Spinal cord (tissue), 10 donors: ENCODE measurements around the gene ARMC6. TPM values are rescaled to one million over a fixed set of nuclear protein-coding genes. Genes with fewer than 3 reads are reported as not detected.
"Not testable (repeated sequence)": the region's sequence is repeated elsewhere in the genome, so short reads cannot be mapped to it uniquely, and the experiment has no call there.

Experiments used
- DNase-seq, 6 donors: peaks; one replicate each; pipeline versions ENCODE4 v3.0.0 to v3.0.0-alpha.2; 2013 to 2015; ENCODE audit warnings: low spot score in 6 of 6, low read depth in 4 of 6
- H3K27ac ChIP-seq: one replicate; pipeline ENCODE4 v1.5.1; 2013; ENCODE audit warnings: low read depth, low read length, control low read depth
- H3K27me3 ChIP-seq: one replicate; pipeline ENCODE4 v1.6.1; 2013; ENCODE audit warnings: low read length; ENCODE audit not compliant: control insufficient read depth, insufficient read depth
- H3K36me3 ChIP-seq: one replicate; pipeline ENCODE4 v1.6.1; 2013; ENCODE audit warnings: low read length; ENCODE audit not compliant: control insufficient read depth, insufficient read depth
- H3K4me1 ChIP-seq: one replicate; pipeline ENCODE4 v1.6.1; 2013; ENCODE audit warnings: low read length; ENCODE audit not compliant: control insufficient read depth, insufficient read depth
- H3K4me3 ChIP-seq: one replicate; pipeline ENCODE4 v1.5.1; 2013; ENCODE audit warnings: low read depth, low read length, control low read depth
- H3K9me3 ChIP-seq: one replicate; pipeline ENCODE4 v1.6.1; 2013; ENCODE audit warnings: low read length; ENCODE audit not compliant: control insufficient read depth, insufficient read depth
- WGBS: methylation state at CpG from one replicate; pipeline ENCODE4 v1.1.5; 2013; ENCODE audit warnings: missing lambda C conversion rate; ENCODE audit not compliant: insufficient coverage; 5-methylcytosine and 5-hydroxymethylcytosine counted together
- polyA plus RNA-seq, 2 donors: library from polyadenylated mRNA; unstranded; fragments of 120-200 nt; gene quantifications; one replicate each; pipeline ENCODE4 v1.2.1, GENCODE V29; 2013; ENCODE audit not compliant: insufficient read length in 2 of 2
- total RNA-seq, 2 donors: library from RNA; depleted of rRNA in 1 of 2; stranded (reverse); fragments of 120-200 nt in 1 of 2; fragments of >200 nt in 1 of 2; gene quantifications; one replicate each; pipeline versions ENCODE4 v1.2.3 to v1.2.4, GENCODE V29; 2013 to 2014
- donor health status: healthy.

The ARMC6 gene
- total and polyA plus RNA-seq, 4 donors = 28.0 to 49.0 (median 36.0) TPM

GRCh38 chr19:19009951-19010350 is 23.5 kb upstream of the ARMC6 start:
- H3K4me3 ChIP-seq = no peak overlapping the region
- no peaks in the 10 kb centered on the region for H3K9me3 ChIP-seq
- peaks cover 83% of the 10 kb centered on the region for H3K36me3 ChIP-seq
- WGBS = 97% methylated on average over 18 of the region's 18 CpGs
- H3K4me1 ChIP-seq = no peaks in the 10 kb centered on the region
- no peak overlapping the region for H3K27ac ChIP-seq
- no peak for DNase-seq
- no peaks in the 10 kb centered on the region for H3K27me3 ChIP-seq

GRCh38 chr19:19010551-19010950 is 22.9 kb upstream of the ARMC6 start:
- 95% methylated on average over 4 of the region's 5 CpGs for WGBS
- H3K27ac ChIP-seq = no peak overlapping the region

GRCh38 chr19:19021115-19021514 is 12.3 kb upstream of the ARMC6 start:
- 44% methylated on average over 3 of the region's 3 CpGs for WGBS

More at GRCh38 chr19:19010551-19010950, 22.9 kb upstream of the ARMC6 start:
- DNase-seq = no peak
- Histone ChIP-seq H3K9me3 (no peaks in the 10 kb centered on the region), H3K4me1 (no peaks in the 10 kb centered on the region), H3K36me3 (peaks cover 84% of the 10 kb centered on the region), H3K4me3 (no peak overlapping the region), H3K27me3 (no peaks in the 10 kb centered on the region)

DNA sequence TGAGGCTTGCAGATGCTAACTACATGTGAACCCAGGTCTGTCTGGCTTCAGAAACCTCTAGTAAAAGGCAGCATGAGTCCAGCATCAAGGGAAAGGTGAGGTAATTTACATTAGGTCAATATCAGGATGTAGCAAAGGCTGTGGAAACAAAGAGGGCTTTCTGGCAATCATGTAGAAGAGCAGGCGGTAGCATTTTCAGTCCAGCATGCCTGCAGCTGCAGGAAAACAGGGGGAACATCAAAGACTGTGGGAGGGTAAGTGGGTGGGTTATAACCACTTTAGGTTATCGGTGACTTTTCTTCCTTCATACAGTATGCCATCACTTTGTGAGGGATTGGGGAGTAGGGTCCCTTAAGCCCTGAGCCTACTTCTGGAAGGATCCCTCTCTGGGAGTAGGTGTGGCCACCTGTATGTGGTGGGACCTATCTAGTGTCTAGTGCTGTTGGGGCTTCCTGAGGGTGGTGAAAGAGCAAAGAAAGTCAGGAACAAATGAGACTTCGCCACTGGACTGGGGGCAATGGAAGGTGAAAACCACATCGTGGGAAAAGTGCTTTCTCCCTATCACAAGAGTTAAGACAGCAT is 10.9 kb upstream of the ARMC6 start:
- Histone ChIP-seq H3K9me3 (no peaks in the 10 kb centered on the region), H3K4me1 (no peaks in the 10 kb centered on the region), H3K4me3 (no peak overlapping the region), H3K27ac (no peak overlapping the region), H3K36me3 (peaks cover 66% of the 10 kb centered on the region), H3K27me3 (no peaks in the 10 kb centered on the region)
- 89% methylated on average over 2 of the region's 4 CpGs for whole genome bisulfite sequencing
- DNase-seq = no peak

More at GRCh38 chr19:19021115-19021514, 12.3 kb upstream of the ARMC6 start:
- H3K9me3 ChIP-seq = no peaks in the 10 kb centered on the region
- no peak overlapping the region for H3K27ac ChIP-seq
- DNase-seq = no peak
- no peaks in the 10 kb centered on the region for H3K4me1 ChIP-seq
- H3K4me3 ChIP-seq = no peak overlapping the region
- peaks cover 65% of the 10 kb centered on the region for H3K36me3 ChIP-seq
- no peaks in the 10 kb centered on the region for H3K27me3 ChIP-seq

DNA sequence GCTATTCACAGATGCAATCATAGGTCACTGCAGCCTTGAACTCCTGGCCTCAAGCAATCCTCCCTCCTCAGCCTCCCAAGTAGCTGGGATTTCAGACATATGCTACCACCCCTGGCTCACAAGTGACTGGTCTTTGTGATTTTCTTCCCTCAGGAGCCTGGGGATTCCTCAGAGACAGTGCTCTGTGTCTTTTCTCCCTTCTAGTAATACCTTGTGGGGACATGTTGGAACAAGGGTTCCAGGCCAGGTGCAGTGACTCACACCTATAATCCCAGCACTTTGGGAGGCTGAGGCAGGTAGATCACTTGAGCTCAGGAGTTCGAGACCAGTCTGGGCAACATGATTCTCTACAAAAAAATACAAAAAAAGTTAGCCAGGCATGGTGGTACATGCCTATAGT is 10.0 kb upstream of the ARMC6 start:
- not testable (repeated sequence) for H3K27me3 ChIP-seq, H3K9me3 ChIP-seq, DNase-seq, H3K4me1 ChIP-seq, H3K27ac ChIP-seq, H3K4me3 ChIP-seq
- peaks cover 67% of the 10 kb centered on the region for H3K36me3 ChIP-seq
- WGBS = 100% methylated on average over 1 of the region's 1 CpG

- H3K4me3 ChIP-seq = no peak overlapping the region
- 97% methylated on average over 10 of the region's 11 CpGs for WGBS
- H3K27ac ChIP-seq = no peak overlapping the region
- H3K27me3 ChIP-seq = no peaks in the 10 kb centered on the region
- H3K4me1 ChIP-seq = no peaks in the 10 kb centered on the region
- peaks cover 81% of the 10 kb centered on the region for H3K36me3 ChIP-seq
- H3K9me3 ChIP-seq = no peaks in the 10 kb centered on the region
- DNase-seq = no peak
These were observed 7.5 kb upstream of the ARMC6 start for GRCh38 chr19:19025861-19026260.

DNA sequence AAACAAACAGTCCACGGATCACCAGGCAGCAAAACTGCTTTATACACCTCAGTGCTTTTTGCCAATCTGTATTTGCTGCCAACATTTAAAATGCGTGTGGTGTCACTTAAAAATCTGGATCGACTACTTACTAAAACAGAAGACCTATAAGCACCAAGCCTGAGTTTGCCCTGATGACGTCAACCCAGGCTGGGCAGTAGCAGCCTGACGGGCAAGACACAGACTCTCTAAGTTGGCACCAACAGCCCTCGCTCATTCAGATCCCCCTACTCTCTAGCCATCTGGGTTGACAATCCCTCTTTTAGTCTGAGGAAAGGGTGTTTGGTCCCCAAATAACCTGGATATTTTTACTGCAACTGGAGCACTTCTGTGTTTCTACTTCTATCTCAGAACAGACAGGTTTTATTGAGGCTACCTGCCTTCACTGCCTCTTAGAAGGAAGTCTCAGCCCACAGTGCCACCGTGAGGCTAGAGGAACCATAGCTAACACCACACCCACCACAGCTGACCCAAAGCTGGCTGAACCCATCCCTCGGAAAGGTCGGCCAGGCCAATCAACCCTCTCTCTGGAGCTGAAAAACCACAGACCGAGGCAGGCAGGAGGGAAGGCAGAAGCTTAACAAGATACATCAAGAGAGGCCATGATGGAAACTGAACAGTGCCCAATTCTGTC is 7.0 kb upstream of the ARMC6 start:
- DNase-seq = peak in 1 of 6 donors; percentile 4
- H3K4me3 ChIP-seq = no peak overlapping the region
- no peak overlapping the region for H3K27ac ChIP-seq
- H3K9me3 ChIP-seq = no peaks in the 10 kb centered on the region
- no peaks in the 10 kb centered on the region for H3K27me3 ChIP-seq
- peaks cover 84% of the 10 kb centered on the region for H3K36me3 ChIP-seq
- H3K4me1 ChIP-seq = peaks cover 2% of the 10 kb centered on the region
- WGBS = 84% methylated on average over 5 of the region's 10 CpGs

DNA sequence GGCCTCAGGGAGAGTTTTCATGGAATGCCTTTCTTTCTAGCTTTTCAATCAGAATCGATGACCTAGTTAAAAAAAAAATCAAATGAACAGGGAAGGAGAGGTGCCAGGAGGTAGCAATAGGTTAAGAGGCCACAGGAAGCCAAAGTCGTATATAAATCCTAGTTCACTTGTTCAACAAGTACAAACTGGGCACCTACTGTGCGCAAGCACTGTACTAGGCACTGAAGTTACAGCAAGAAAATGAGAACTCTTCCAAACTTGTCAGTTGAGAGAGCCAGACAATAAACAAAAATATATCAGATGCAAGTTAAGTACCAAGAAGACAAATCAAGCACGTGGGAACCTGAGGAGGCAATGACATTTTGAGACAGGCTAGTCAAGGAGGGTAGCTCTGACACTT is 6.2 kb upstream of the ARMC6 start:
- peaks cover 10% of the 10 kb centered on the region for H3K4me1 ChIP-seq
- no peak overlapping the region for H3K4me3 ChIP-seq
- H3K36me3 ChIP-seq = peaks cover 81% of the 10 kb centered on the region
- H3K27ac ChIP-seq = no peak overlapping the region
- DNase-seq = no peak
- no peaks in the 10 kb centered on the region for H3K9me3 ChIP-seq
- WGBS = 95% methylated on average over 2 of the region's 4 CpGs
- no peaks in the 10 kb centered on the region for H3K27me3 ChIP-seq

GRCh38 chr19:19028526-19028925 is 4.9 kb upstream of the ARMC6 start:
- Histone ChIP-seq H3K9me3 (no peaks in the 10 kb centered on the region), H3K4me3 (no peak overlapping the region), H3K27me3 (no peaks in the 10 kb centered on the region), H3K36me3 (peaks cover 70% of the 10 kb centered on the region), H3K4me1 (peaks cover 18% of the 10 kb centered on the region), H3K27ac (no peak overlapping the region)
- 97% methylated on average over 4 of the region's 9 CpGs for WGBS
- DNase-seq = no peak

- Histone ChIP-seq H3K9me3 (no peaks in the 10 kb centered on the region), H3K27me3 (no peaks in the 10 kb centered on the region), H3K4me1 (peaks cover 27% of the 10 kb centered on the region), H3K4me3 (no peak overlapping the region), H3K36me3 (peaks cover 42% of the 10 kb centered on the region), H3K27ac (no peak overlapping the region)
- 60% methylated on average over 2 of the region's 5 CpGs for WGBS
- no peak for DNase-seq
These were observed 1.5 kb upstream of the ARMC6 start for GRCh38 chr19:19031891-19032290.
